PC-9 (cell line): ENCODE measurements around the gene FBN1. TPM values are rescaled to one million over a fixed set of nuclear protein-coding genes. Genes with fewer than 3 reads are reported as not detected.

Experiments
- BruUV-seq: library from RNA; stranded (reverse); fragments of 400-500 nt; replicated peaks from 2 replicates; lab custom pipeline; 2021; lab: Mats Ljungman, UMichigan
- CTCF ChIA-PET: fragments of 300-600 bp; sonication (Branson Sonifier 250); formaldehyde crosslinking; loops from one replicate; lab custom pipeline; 2022; ENCODE audit warnings: antibody characterized with exemption; lab: Charles Lee
- POLR2A ChIA-PET: fragments of 300-600 bp; sonication (Branson Sonifier 250); formaldehyde crosslinking; loops from one replicate; lab custom pipeline; 2022; ENCODE audit warnings: antibody characterized with exemption; ENCODE audit not compliant: unreplicated experiment; lab: Charles Lee
- DNase-seq, 2 experiments: peaks; one replicate each; pipeline versions ENCODE4 v3.0.0 to v3.0.0-alpha.2; 2015 to 2022; ENCODE audit warnings: mixed read lengths in 1 of 2
- H2AFZ ChIP-seq: fragments of 200-600 bp; sonication (generic); 2 replicates; pipeline ENCODE4 v1.8.1; 2017; ENCODE audit warnings: antibody characterized with exemption
- H3F3A ChIP-seq: fragments of 200-600 bp; sonication (generic); 2 replicates; pipeline ENCODE4 v1.8.1; 2017; ENCODE audit warnings: antibody characterized with exemption, mild to moderate bottlenecking, low read depth; ENCODE audit not compliant: insufficient read depth
- H3K27ac ChIP-seq: fragments of 200-600 bp; sonication (generic); 2 replicates; pipeline ENCODE4 v1.6.1; 2016; ENCODE audit warnings: mixed run types
- H3K27me3 ChIP-seq: fragments of 200-600 bp; sonication (generic); 2 replicates; pipeline ENCODE4 v1.6.1; 2016; ENCODE audit warnings: low read depth, mixed run types; ENCODE audit not compliant: insufficient read depth
- H3K36me3 ChIP-seq: fragments of 200-600 bp; sonication (generic); 2 replicates; pipeline ENCODE4 v1.6.1; 2016; ENCODE audit warnings: low read depth, mixed run types
- H3K4me1 ChIP-seq: fragments of 200-600 bp; sonication (generic); replicated peaks from 2 replicates; pipeline ENCODE4 v1.6.1; 2016; ENCODE audit warnings: mixed run types; ENCODE audit not compliant: insufficient read depth
- H3K4me2 ChIP-seq: fragments of 200-600 bp; sonication (generic); 2 replicates; pipeline ENCODE4 v1.6.1; 2017; ENCODE audit warnings: mixed run types
- H3K4me3 ChIP-seq: fragments of 200-600 bp; sonication (generic); 2 replicates; pipeline ENCODE4 v1.6.1; 2016; ENCODE audit warnings: mixed run types
- H3K79me2 ChIP-seq: fragments of 200-600 bp; sonication (generic); 2 replicates; pipeline ENCODE4 v1.6.1; 2017; ENCODE audit warnings: low read depth, mixed run types
- H3K9me2 ChIP-seq: fragments of 200-600 bp; sonication (generic); 2 replicates; pipeline ENCODE4 v1.8.1; 2017; ENCODE audit warnings: mild to moderate bottlenecking; ENCODE audit not compliant: insufficient read depth
- H3K9me3 ChIP-seq: fragments of 200-600 bp; sonication (generic); 2 replicates; pipeline ENCODE4 v1.8.1; 2016; ENCODE audit warnings: low read depth; ENCODE audit not compliant: insufficient read depth
- H4K20me1 ChIP-seq: fragments of 200-600 bp; sonication (generic); 2 replicates; pipeline ENCODE4 v1.8.1; 2017; ENCODE audit not compliant: insufficient read depth
- CTCF ChIP-seq: fragments of 200-600 bp; sonication (generic); conservative IDR thresholded peaks from 2 replicates; pipeline ENCODE4 v1.6.1; 2017; ENCODE audit warnings: mixed run types, antibody characterized with exemption, mild to moderate bottlenecking, moderate library complexity
- EZH2 ChIP-seq: fragments of 200-600 bp; sonication (generic); IDR thresholded peaks from 2 replicates; pipeline ENCODE4 v1.8.0; 2017; ENCODE audit warnings: antibody characterized with exemption, low read depth
- intact Hi-C: fragments of 100-400 bp; cut with micrococcal nuclease; formaldehyde crosslinking; loops from one replicate; pipeline ENCODE4 v1.10.0; 2022; ENCODE audit not compliant: unreplicated experiment
- total RNA-seq: library from RNA; stranded (reverse); gene quantifications from 2 replicates; pipeline ENCODE4 v1.2.3, GENCODE V29; 2021

The FBN1 gene
- total RNA-seq, 1 experiment from 2014 or later: 1.3 TPM

GRCh38 chr15:48533982-48534381 lies 111.5 kb downstream of the FBN1 start:
- H2AFZ ChIP-seq: no peak overlapping the region
- no peaks in the 10 kb centered on the region for H3K36me3 ChIP-seq
- H4K20me1 ChIP-seq: no peaks in the 10 kb centered on the region
- H3K9me2 ChIP-seq: no peaks in the 10 kb centered on the region
- intact Hi-C loops: no loop called here
- TF ChIP-seq EZH2 (no peak), CTCF (no peak)
- no peaks in the 10 kb centered on the region for H3K9me3 ChIP-seq
- DNase-seq: no peak
- H3K79me2 ChIP-seq: no peaks in the 10 kb centered on the region
- H3K4me3 ChIP-seq: no peak overlapping the region
- BruUV-seq: no TSS peak
- no peaks in the 10 kb centered on the region for H3K4me1 ChIP-seq
- no peak overlapping the region for H3K4me2 ChIP-seq
- no peaks in the 10 kb centered on the region for H3F3A ChIP-seq
- no peaks in the 10 kb centered on the region for H3K27me3 ChIP-seq
- POLR2A ChIA-PET: no interaction called here
- H3K27ac ChIP-seq: no peak overlapping the region
- CTCF ChIA-PET: no interaction called here

GRCh38 chr15:48532946-48533345 lies 112.6 kb downstream of the FBN1 start:
- ChIA-PET CTCF (no interaction called here), POLR2A (no interaction called here)
- no peak overlapping the region for H3K4me2 ChIP-seq
- no peak for DNase-seq
- no peaks in the 10 kb centered on the region for H3K36me3 ChIP-seq
- H3K79me2 ChIP-seq: no peaks in the 10 kb centered on the region
- no peaks in the 10 kb centered on the region for H4K20me1 ChIP-seq
- no TSS peak for BruUV-seq
- no peaks in the 10 kb centered on the region for H3K4me1 ChIP-seq
- no peak overlapping the region for H3K4me3 ChIP-seq
- H3K9me2 ChIP-seq: no peaks in the 10 kb centered on the region
- intact Hi-C loops: no loop called here
- H2AFZ ChIP-seq: no peak overlapping the region
- no peak for TF ChIP-seq EZH2
- no peak for TF ChIP-seq CTCF
- no peak overlapping the region for H3K27ac ChIP-seq
- H3K9me3 ChIP-seq: no peaks in the 10 kb centered on the region
- H3K27me3 ChIP-seq: no peaks in the 10 kb centered on the region
- H3F3A ChIP-seq: no peaks in the 10 kb centered on the region

GRCh38 chr15:48530528-48530927 lies 115.0 kb downstream of the FBN1 start:
- intact Hi-C loops: no loop called here
- no peak overlapping the region for H3K27ac ChIP-seq
- BruUV-seq: no TSS peak
- H3K9me2 ChIP-seq: no peaks in the 10 kb centered on the region
- no peaks in the 10 kb centered on the region for H3K27me3 ChIP-seq
- ChIA-PET CTCF (no interaction called here), POLR2A (no interaction called here)
- TF ChIP-seq CTCF: no peak
- H3K9me3 ChIP-seq: no peaks in the 10 kb centered on the region
- H2AFZ ChIP-seq: no peak overlapping the region
- no peaks in the 10 kb centered on the region for H3K79me2 ChIP-seq
- no peaks in the 10 kb centered on the region for H3K36me3 ChIP-seq
- no peaks in the 10 kb centered on the region for H3K4me1 ChIP-seq
- no peak for DNase-seq
- H4K20me1 ChIP-seq: no peaks in the 10 kb centered on the region
- H3K4me2 ChIP-seq: no peak overlapping the region
- H3K4me3 ChIP-seq: no peak overlapping the region
- H3F3A ChIP-seq: no peaks in the 10 kb centered on the region
